Stimulated activated CD4-positive, alpha-beta T cell treated with anti-CD3 and anti-CD28 coated beads, TNF-alpha, amount 100 ng/mL, for 1 hour (primary cell): ENCODE measurements around the gene RNF144B.
"Not testable (repeated sequence)": the region's sequence is repeated elsewhere in the genome, so short reads cannot be mapped to it uniquely, and the experiment has no call there.

Experiments
- DNase-seq, 3 donors: peaks; one replicate each; pipeline ENCODE4 v3.0.0-alpha.2; 2020; ENCODE audit warnings: low read depth in 3 of 3, low spot score in 1 of 3

RNF144B gene

DNA sequence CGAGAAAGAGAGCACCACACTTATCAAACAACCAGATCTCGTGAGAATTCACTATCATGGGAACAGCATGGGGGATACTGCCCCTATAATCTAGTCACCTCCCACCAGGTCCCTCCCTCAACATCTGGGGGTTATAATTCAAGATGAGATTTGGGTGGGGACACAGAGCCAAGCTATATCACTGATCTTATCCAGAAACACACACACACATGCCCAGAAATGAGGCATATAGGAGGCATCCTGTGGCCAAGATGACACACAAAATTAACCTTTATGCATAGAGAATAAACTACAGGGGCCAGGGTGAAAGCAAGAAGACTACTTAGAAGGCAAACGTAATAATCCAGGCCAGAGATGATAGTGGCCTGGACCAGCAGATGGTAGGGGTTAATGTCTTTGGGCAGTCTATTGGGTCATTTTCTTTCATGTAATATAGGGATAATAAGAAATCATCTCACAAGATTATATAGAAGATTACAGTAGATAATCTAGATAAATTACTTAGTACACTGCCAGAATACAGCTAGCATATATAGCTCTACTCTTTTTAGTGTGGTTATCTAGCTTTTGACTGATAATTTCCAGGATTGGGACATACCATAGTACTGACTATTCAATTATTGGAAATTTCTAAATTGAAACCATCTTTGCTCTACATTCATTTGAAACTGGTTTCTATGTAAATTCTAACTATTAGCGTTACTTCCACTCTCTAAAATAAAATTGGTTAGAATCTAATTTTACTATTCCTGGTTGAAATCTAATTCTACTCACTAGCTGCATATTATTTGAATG, 20.0 kb downstream of the RNF144B start:
- DNase-seq: no peak

DNA sequence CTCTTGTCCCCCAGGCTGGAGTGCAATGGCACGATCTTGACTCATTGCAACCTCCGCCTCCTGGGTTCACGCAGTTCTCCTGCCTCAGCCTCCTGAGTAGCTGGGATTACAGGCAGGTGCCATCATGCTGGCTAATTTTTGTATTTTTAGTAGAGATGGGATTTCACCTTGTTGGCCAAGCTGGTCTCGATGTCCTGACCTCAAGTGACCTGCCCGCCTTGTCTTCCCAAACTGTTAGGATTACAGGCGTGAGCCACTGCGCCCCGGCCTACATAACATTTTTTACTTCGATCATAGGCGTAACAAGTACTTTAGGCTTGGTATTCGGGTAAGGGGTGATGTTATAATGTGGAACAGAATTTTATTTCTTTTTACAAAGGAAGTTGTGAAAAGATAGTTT, 22.5 kb downstream of the RNF144B start:
- DNase-seq: not testable (repeated sequence)

GRCh38 chr6:18410412-18410811, 23.3 kb downstream of the RNF144B start:
- DNase-seq: no peak

GRCh38 chr6:18412068-18412467, 24.9 kb downstream of the RNF144B start:
- DNase-seq: no peak

DNA sequence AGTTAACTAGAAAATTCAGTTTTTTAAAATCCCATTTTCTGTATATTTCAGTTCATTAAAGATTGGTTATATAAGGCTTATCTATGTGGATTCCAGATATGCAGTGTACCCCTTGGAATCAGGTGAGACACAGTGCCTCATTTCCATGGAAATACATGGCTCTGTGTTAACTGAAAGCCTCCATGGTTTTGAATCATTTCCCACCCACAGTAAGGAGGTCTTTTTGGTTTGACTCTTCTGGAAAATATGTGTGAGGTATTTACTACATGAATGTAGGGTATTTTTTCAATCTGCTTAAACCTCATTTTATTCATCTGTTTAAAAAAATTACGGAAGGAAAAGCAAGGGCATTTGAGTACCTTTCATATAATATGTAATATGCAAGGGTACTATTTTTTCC, 25.5 kb downstream of the RNF144B start:
- no peak for DNase-seq

GRCh38 chr6:18413381-18413780, 26.2 kb downstream of the RNF144B start:
- no peak for DNase-seq

- DNase-seq: no peak
Observed at GRCh38 chr6:18414116-18414515, 27.0 kb downstream of the RNF144B start.

DNA sequence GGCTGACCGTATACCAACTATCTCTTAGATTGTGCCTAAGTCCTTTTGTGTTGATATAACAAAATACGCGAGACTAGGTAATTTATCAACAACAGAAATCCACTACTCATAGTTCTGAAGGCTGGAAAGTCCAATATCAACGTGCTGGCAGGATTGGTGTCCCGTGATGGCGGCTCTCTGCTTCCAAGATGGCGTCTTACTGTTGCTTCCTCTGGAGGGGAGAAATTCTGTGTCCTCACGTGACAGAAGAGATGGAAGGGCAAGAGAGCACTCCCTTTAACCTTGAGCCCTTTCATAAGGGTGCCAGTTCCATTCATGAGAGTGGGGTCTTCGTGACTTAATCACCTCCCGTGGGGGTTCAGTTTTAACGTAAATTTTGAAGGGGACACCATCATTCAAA, 28.1 kb downstream of the RNF144B start:
- no peak for DNase-seq

GRCh38 chr6:18415671-18416340, 28.7 kb downstream of the RNF144B start:
- DNase-seq: no peak

- no peak for DNase-seq
Observed at GRCh38 chr6:18416341-18416679, 29.2 kb downstream of the RNF144B start.

- no peak for DNase-seq
Observed at GRCh38 chr6:18420328-18420727, 33.2 kb downstream of the RNF144B start.

DNA sequence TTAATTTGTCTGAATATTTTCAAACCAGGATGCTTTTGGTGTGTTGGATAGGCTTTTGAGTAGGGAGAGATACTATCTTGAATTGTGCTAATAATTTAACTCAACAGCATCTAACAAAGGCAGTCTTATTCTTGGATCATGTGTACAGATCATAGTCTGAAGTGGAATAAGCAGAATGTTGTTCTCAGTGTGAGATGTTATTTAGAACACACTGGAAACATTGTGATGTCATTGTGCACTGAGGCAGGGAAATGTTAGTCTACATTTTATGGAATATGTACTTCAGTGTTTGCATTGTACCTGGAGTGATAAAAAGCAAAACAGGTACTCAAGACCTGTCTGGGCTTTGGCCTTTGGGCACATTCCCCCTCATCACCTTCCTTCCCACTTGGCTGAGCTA, 35.0 kb downstream of the RNF144B start:
- no peak for DNase-seq

DNA sequence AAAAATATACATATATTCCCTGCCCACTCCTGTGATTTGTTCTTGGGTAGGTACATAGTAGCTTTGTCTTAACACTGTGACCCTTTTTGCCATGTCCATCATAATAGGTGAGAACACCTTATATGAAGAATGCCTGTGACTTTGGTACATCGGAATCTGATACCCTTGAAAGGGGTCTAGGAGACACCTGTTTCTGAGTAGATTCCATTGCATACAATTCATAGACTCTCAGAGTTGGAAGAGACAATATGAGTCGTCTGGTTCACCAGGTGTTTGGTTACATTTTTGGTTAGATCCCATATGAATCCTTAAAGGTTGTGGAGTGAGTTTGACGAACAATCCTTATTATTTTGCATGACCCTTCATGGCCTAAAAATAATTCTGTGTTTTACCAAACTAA, 36.3 kb downstream of the RNF144B start:
- DNase-seq: no peak

- DNase-seq: no peak
Observed at GRCh38 chr6:18424201-18424600, 37.1 kb downstream of the RNF144B start.

DNA sequence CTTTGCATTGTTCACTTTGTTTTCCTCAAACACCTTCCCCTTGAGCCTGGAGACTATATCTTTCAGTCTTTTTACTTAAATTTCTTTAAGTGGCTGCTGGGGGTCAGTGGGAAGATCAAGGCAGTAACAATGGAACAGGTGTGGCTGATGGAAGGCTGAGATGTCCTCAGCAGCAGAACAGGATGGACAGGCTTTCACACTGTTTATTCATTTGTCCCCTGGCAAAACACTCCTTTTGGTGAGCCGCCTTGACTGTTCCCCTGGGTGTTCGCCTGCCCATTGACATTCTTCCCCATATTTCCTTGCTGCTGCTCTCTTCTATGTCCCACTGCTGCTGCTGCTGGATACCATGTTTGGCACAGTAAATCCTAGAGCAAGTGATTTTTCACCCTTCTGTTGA, 38.1 kb downstream of the RNF144B start:
- no peak for DNase-seq

DNA sequence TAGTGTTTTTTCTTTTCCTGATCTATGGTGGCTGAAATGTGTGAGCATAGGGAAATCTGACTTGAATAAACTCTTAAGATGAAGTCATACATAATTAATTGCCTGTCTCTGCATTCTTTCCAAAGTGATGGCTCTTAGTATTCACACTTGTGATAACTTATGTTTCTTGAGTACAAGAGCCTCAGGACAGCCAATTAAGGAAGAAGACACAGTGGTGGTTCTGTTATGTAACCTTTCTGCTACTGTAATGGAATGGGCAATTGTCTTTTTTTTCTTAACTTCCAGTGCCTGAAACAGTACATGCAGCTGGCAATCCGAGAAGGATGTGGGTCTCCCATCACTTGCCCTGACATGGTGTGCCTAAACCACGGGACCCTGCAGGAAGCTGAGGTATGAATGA, 40.1 kb downstream of the RNF144B start:
- no peak for DNase-seq

DNA sequence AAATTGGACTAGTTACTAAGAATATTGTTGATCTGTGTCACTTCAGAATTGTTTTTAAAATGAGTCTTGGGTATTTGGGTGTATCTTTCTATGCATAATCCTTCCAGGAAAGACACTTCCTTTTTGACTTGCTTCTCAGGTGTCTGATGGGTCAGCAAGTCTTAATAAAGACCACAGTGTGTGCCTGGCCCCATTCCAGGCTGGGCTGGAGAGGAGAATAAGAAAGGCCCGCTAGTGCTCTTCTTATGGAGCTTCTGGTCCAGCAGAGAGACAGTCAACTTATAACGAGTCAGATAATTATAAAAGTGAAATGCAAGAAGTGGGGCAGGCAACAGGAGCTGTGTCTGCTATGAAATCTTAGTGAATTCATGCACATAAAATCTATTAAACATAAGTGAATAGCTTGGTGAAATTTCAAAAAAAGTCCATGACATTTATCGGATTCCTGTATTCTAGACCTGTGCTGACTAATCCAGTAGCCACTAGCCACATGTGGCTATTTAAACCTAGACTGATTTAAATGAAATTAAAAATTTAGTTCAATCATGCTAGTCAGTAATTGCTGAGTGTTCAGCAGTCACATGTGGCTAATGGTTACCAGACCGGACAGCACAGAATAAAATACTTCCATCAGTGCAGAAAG, 42.6 kb downstream of the RNF144B start:
- no peak for DNase-seq

DNA sequence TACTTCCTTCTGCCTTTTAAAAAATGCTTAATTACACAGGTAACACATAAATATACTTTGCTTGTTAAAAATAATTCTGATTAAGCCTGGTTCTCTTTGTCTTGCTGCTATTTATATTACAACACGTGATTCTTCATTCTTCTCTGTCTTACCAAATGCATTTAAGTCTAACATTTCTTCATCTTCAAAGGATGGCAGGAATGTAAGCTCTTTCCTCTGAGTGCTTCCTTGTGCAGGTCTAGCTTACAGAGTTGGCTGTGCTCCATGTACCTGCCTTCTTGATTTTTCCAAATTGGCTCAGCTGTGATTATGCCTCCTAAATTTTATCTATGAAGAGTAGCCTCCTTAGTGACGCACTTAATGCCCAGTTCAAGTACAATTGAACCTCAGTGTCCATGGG, 44.4 kb downstream of the RNF144B start:
- DNase-seq: no peak

- DNase-seq: no peak
Observed at GRCh38 chr6:18432180-18432579, 45.0 kb downstream of the RNF144B start.

GRCh38 chr6:18432619-18433018, 45.5 kb downstream of the RNF144B start:
- DNase-seq: no peak

- no peak for DNase-seq
Observed at GRCh38 chr6:18433059-18433458, 45.9 kb downstream of the RNF144B start.

- DNase-seq: no peak
Observed at GRCh38 chr6:18436341-18436740, 49.2 kb downstream of the RNF144B start.
